Pons (tissue), 1 donor: ENCODE data around the gene PIK3C2G.
A peak's percentile ranks its signal among the peaks of the same experiment; 100 is the strongest.

Experiments
- DNase-seq: peaks from one replicate; pipeline ENCODE4 v3.0.0-alpha.2; 2016; ENCODE audit warnings: low spot score

PIK3C2G gene

GRCh38 chr12:18345021-18345735 lies 83.9 kb downstream of the PIK3C2G start:
- DNase-seq: no peak

GRCh38 chr12:18352312-18352711 lies 91.0 kb downstream of the PIK3C2G start:
- DNase-seq: no peak

GRCh38 chr12:18355429-18355828 lies 94.1 kb downstream of the PIK3C2G start:
- DNase-seq: no peak

- no peak for DNase-seq
These were observed 96.8 kb downstream of the PIK3C2G start for GRCh38 chr12:18358077-18358476.

- DNase-seq: no peak
These were observed 97.6 kb downstream of the PIK3C2G start for GRCh38 chr12:18358930-18359329.

GRCh38 chr12:18361433-18361832 lies 100.1 kb downstream of the PIK3C2G start:
- no peak for DNase-seq

GRCh38 chr12:18363321-18363720 lies 102.0 kb downstream of the PIK3C2G start:
- no peak for DNase-seq

- DNase-seq: no peak
These were observed 107.3 kb downstream of the PIK3C2G start for GRCh38 chr12:18368594-18368993.

- no peak for DNase-seq
These were observed 111.9 kb downstream of the PIK3C2G start for GRCh38 chr12:18373181-18373580.

GRCh38 chr12:18375131-18375530 lies 113.8 kb downstream of the PIK3C2G start:
- DNase-seq: no peak

GRCh38 chr12:18375583-18375982 lies 114.3 kb downstream of the PIK3C2G start:
- DNase-seq: no peak

GRCh38 chr12:18382236-18382885 lies 121.0 kb downstream of the PIK3C2G start:
- no peak for DNase-seq

- DNase-seq: no peak
These were observed 121.9 kb downstream of the PIK3C2G start for GRCh38 chr12:18383203-18383602.

GRCh38 chr12:18387706-18388105 lies 126.4 kb downstream of the PIK3C2G start:
- DNase-seq: no peak

GRCh38 chr12:18389820-18390219 lies 128.5 kb downstream of the PIK3C2G start:
- DNase-seq: no peak

GRCh38 chr12:18391151-18391550 lies 129.8 kb downstream of the PIK3C2G start:
- no peak for DNase-seq

- no peak for DNase-seq
These were observed 133.4 kb downstream of the PIK3C2G start for GRCh38 chr12:18394742-18395141.

- DNase-seq: peak; percentile 3
These were observed 138.9 kb downstream of the PIK3C2G start for GRCh38 chr12:18400186-18400585.

- DNase-seq: no peak
These were observed 141.7 kb downstream of the PIK3C2G start for GRCh38 chr12:18402872-18403611.

GRCh38 chr12:18411453-18411852 lies 150.1 kb downstream of the PIK3C2G start:
- DNase-seq: no peak

GRCh38 chr12:18414671-18415070 lies 153.4 kb downstream of the PIK3C2G start:
- no peak for DNase-seq

- DNase-seq: no peak
These were observed 153.9 kb downstream of the PIK3C2G start for GRCh38 chr12:18415227-18415626.

- DNase-seq: no peak
These were observed 155.1 kb downstream of the PIK3C2G start for GRCh38 chr12:18416412-18416811.
